HepG2 (cell line): ENCODE results near the gene SULT2A1. TPM values are rescaled to one million over a fixed set of nuclear protein-coding genes. Genes with fewer than 3 reads are reported as not detected.
A peak's percentile ranks its signal among the peaks of the same experiment; 100 is the strongest.

Experiments used
- ATAC-seq: fragments of 200-7000 bp; cut with Tn5 transposase; 3 replicates; pipeline ENCODE4 v1.9.1; 2020; ENCODE audit warnings: mild to moderate bottlenecking, moderate library complexity
- BruUV-seq: library from RNA; stranded (reverse); fragments of 400-500 nt; replicated peaks from 2 replicates; lab custom pipeline; 2021; lab: Mats Ljungman, UMichigan
- CTCF ChIA-PET: fragments of 300-600 bp; formaldehyde crosslinking; extraction: SDS; loops from one replicate; lab custom pipeline; 2021; ENCODE audit warnings: low total read pairs, inconsistent platforms, low intra/inter-chr PET ratio; lab: Yijun Ruan, JAX
- POLR2A ChIA-PET: fragments of 350-600 bp; sonication (Branson Sonifier 250); formaldehyde crosslinking; loops from one replicate; lab custom pipeline; 2020; ENCODE audit warnings: antibody characterized with exemption, inconsistent platforms; lab: Yijun Ruan, JAX
- DNase-seq: peaks from one replicate; pipeline ENCODE4 v3.0.0-alpha.2; 2015; ENCODE audit warnings: low spot score
- FAIRE-seq: peaks from 3 replicates; lab custom pipeline; 2011; peaks lifted over from hg19 to GRCh38; lab: Jason Lieb, UNC
- H2AFZ ChIP-seq: one replicate; pipeline ENCODE4 v1.6.1; 2011; ENCODE audit warnings: low read length, inconsistent platforms
- H3K27ac ChIP-seq: fragments of 300-600 bp; 3 replicates; pipeline ENCODE4 v1.8.0; 2011; ENCODE audit warnings: mixed run types, mild to moderate bottlenecking, mixed read lengths, low read length, inconsistent platforms; ENCODE audit not compliant: insufficient read depth; ENCODE audit errors: extremely low read length
- H3K27me3 ChIP-seq, 2 experiments: fragments of 200-600 bp in 1 of 2; 2 replicates in 1 of 2; 3 replicates in 1 of 2; pipeline versions ENCODE4 v1.6.0 to v1.8.0; 2011; ENCODE audit warnings: low read length in 2 of 2, mild to moderate bottlenecking in 2 of 2, moderate library complexity in 2 of 2, inconsistent platforms in 1 of 2; ENCODE audit not compliant: insufficient read depth in 2 of 2, control insufficient read depth in 1 of 2
- H3K36me3 ChIP-seq, 2 experiments: fragments of 200-600 bp in 1 of 2; replicated peaks in 1 of 2; 2 replicates in 1 of 2; 3 replicates in 1 of 2; pipeline versions ENCODE4 v1.5.1 to v1.8.0; 2011; ENCODE audit warnings: low read length in 2 of 2, inconsistent platforms in 1 of 2; ENCODE audit not compliant: insufficient read depth in 2 of 2, control insufficient read depth in 1 of 2
- H3K4me1 ChIP-seq: 2 replicates; pipeline ENCODE4 v1.5.1; 2012; ENCODE audit warnings: low read length, inconsistent platforms; ENCODE audit not compliant: insufficient read depth
- H3K4me2 ChIP-seq: 2 replicates; pipeline ENCODE4 v1.6.0; 2011; ENCODE audit warnings: low read depth, low read length, inconsistent platforms
- H3K4me3 ChIP-seq, 3 experiments: fragments of 200-600 bp in 1 of 3; sonication (generic), shearing (Covaris generic) in 1 of 3; replicated peaks in 1 of 3; 2 replicates each; pipeline ENCODE4 v1.5.1; 2011 to 2016; ENCODE audit warnings: low read length in 3 of 3, inconsistent platforms in 2 of 3, low read depth in 2 of 3, mild to moderate bottlenecking in 2 of 3, control low read depth in 1 of 3, mixed read lengths in 1 of 3; ENCODE audit not compliant: insufficient read depth in 1 of 3
- H3K79me2 ChIP-seq: one replicate; pipeline ENCODE4 v1.6.1; 2011; ENCODE audit warnings: low read length, inconsistent platforms; ENCODE audit not compliant: insufficient read depth
- H3K9ac ChIP-seq: 2 replicates; pipeline ENCODE4 v1.6.0; 2011; ENCODE audit warnings: mild to moderate bottlenecking, low read depth, low read length, inconsistent platforms; ENCODE audit not compliant: insufficient read depth
- H3K9me3 ChIP-seq: 2 replicates; pipeline ENCODE4 v1.5.1; 2012; ENCODE audit warnings: mild to moderate bottlenecking, low read length
- H4K20me1 ChIP-seq: 2 replicates; pipeline ENCODE4 v1.6.0; 2011; ENCODE audit warnings: inconsistent platforms, mild to moderate bottlenecking, low read length, moderate library complexity; ENCODE audit not compliant: insufficient read depth
- ADNP ChIP-seq: sonication (generic); formaldehyde crosslinking; IDR thresholded peaks from 2 replicates; pipeline ENCODE4 v1.4.0; 2020; ENCODE audit warnings: missing genetic modification reagents
- ETV5 ChIP-seq: IDR thresholded peaks from 2 replicates; pipeline ENCODE4 v1.6.1; 2018; ENCODE audit warnings: missing biosample characterization, missing genetic modification reagents, inconsistent platforms, borderline replicate concordance
- FLYWCH1 ChIP-seq: sonication (generic); formaldehyde crosslinking; IDR thresholded peaks from 2 replicates; pipeline ENCODE4 v1.8.1; 2023; ENCODE audit warnings: mild to moderate bottlenecking, missing genetic modification reagents
- HDAC2 ChIP-seq: sonication (generic); formaldehyde crosslinking; IDR thresholded peaks from 2 replicates; pipeline ENCODE4 v1.4.0; 2020; ENCODE audit warnings: missing genetic modification reagents
- IRF2 ChIP-seq: IDR thresholded peaks from 2 replicates; pipeline ENCODE4 v1.6.1; 2018; ENCODE audit warnings: missing genetic modification reagents, missing compliant biosample characterization
- MYC ChIP-seq: sonication (generic); formaldehyde crosslinking; IDR thresholded peaks from 2 replicates; pipeline ENCODE4 v1.9.0; 2021; ENCODE audit warnings: missing genetic modification reagents, borderline replicate concordance
- NFIB ChIP-seq: sonication (generic); formaldehyde crosslinking; IDR thresholded peaks from 2 replicates; pipeline ENCODE4 v1.9.0; 2021; ENCODE audit warnings: missing genetic modification reagents, mild to moderate bottlenecking, borderline replicate concordance
- REST ChIP-seq, 2 experiments: IDR thresholded peaks; 2 replicates each; pipeline ENCODE4 v1.6.1; 2011 to 2012; ENCODE audit warnings: low read length in 2 of 2, borderline replicate concordance in 1 of 2, low read depth in 1 of 2, mild to moderate bottlenecking in 1 of 2, moderate library complexity in 1 of 2
- THAP7 ChIP-seq: sonication (generic); formaldehyde crosslinking; IDR thresholded peaks from 2 replicates; pipeline ENCODE4 v1.8.1; 2023; ENCODE audit warnings: mild to moderate bottlenecking, missing genetic modification reagents
- ZBTB38 ChIP-seq: sonication (generic); formaldehyde crosslinking; IDR thresholded peaks from 2 replicates; pipeline ENCODE4 v1.5.1; 2020; ENCODE audit warnings: mild to moderate bottlenecking, missing genetic modification reagents
- ZFP36L2 ChIP-seq: sonication (generic); formaldehyde crosslinking; IDR thresholded peaks from 2 replicates; pipeline ENCODE4 v1.4.0; 2020; ENCODE audit warnings: missing genetic modification reagents
- ZNF317 ChIP-seq: sonication (generic); formaldehyde crosslinking; IDR thresholded peaks from 2 replicates; pipeline ENCODE4 v1.5.0; 2020; ENCODE audit warnings: mild to moderate bottlenecking, missing genetic modification reagents
- ZNF501 ChIP-seq: sonication (generic); formaldehyde crosslinking; IDR thresholded peaks from 2 replicates; pipeline ENCODE4 v1.5.1; 2020; ENCODE audit warnings: mild to moderate bottlenecking, moderate library complexity, missing genetic modification reagents
- ZNF547 ChIP-seq: sonication (generic); formaldehyde crosslinking; IDR thresholded peaks from 2 replicates; pipeline ENCODE4 v1.5.1; 2020; ENCODE audit warnings: mild to moderate bottlenecking, missing genetic modification reagents
- ZNF788 ChIP-seq: sonication (generic); formaldehyde crosslinking; IDR thresholded peaks from 2 replicates; pipeline ENCODE4 v1.5.0; 2020; ENCODE audit warnings: mild to moderate bottlenecking, missing genetic modification reagents, borderline replicate concordance
- WGBS: methylation state at CpG from one replicate; pipeline ENCODE4 v1.1.6; 2017; ENCODE audit warnings: low lambda C conversion rate; 5-methylcytosine and 5-hydroxymethylcytosine counted together
- in situ Hi-C: cut with HindIII; loops from 2 replicates; pipeline ENCODE4 v1.10.0; 2017; ENCODE audit warnings: low pct_unique_long_range_greater_than_20kb; ENCODE audit not compliant: extremely low pct_ligation_motif_present
- intact Hi-C: fragments of 100-400 bp; cut with micrococcal nuclease; formaldehyde crosslinking; loops from one replicate; pipeline ENCODE4 v1.10.0; 2022; ENCODE audit not compliant: unreplicated experiment
- polyA plus RNA-seq, 8 experiments: library from polyadenylated mRNA; depleted of rRNA in 3 of 8; stranded (reverse) in 7 of 8; unstranded in 1 of 8; fragments of >200 nt; fragmentation: Illumina TruSeq in 4 of 8; extraction: Trizol in 4 of 8; gene quantifications; 2 replicates each; pipeline versions ENCODE4 v1.2.1 to v1.2.3, GENCODE V29; 2011 to 2016; ENCODE audit warnings: low read depth in 4 of 8, missing spikeins in 1 of 8, mixed read lengths in 1 of 8; ENCODE audit not compliant: insufficient read depth in 1 of 8
- total RNA-seq, 5 experiments: library from RNA; depleted of rRNA; stranded (reverse); fragments of >200 nt; fragmentation: Illumina TruSeq; extraction: Trizol; gene quantifications; 2 replicates each; pipeline ENCODE4 v1.2.3, GENCODE V29; 2016; ENCODE audit warnings: low read depth in 1 of 5
- TF ChIP-seq, protein P1 (sequence below): sonication (generic); formaldehyde crosslinking; IDR thresholded peaks from 2 replicates; pipeline ENCODE4 v1.5.0; 2020; ENCODE audit warnings: mild to moderate bottlenecking, missing genetic modification reagents

Gene SULT2A1
- total and polyA plus RNA-seq, 2 of the 13 experiments (the other 11 are each of a cell fraction or from before 2014, with no cell fraction given), result 137 to 193 TPM

GRCh38 chr19:47891622-47891922 lies 5.5 kb upstream of the SULT2A1 start (continued):
- TF ChIP-seq THAP7 (0 out of 2 replicates have a peak, but pooled peaks have one; percentile 25), FLYWCH1 (no peak), NFIB (CRISPR knock-in tag) (no peak), ZNF547 (CRISPR knock-in tag) (peak; percentile 69; the same call in 1 of the 2 replicates)

- no peaks in the 10 kb centered on the region for H3K9me3 ChIP-seq
- peak overlapping the region in 2 of 3 experiments; percentile 18 to 47; a peak in 3 of 6 replicates for H3K4me3 ChIP-seq
- no TSS peak for BruUV-seq
- ChIA-PET POLR2A (interaction anchor here (1.2 to 1.5 kb wide), 2 partner anchors 19 to 634 kb away, joined by 3 to 6 read pairs; partner anchors contain the start of gene CCDC9), CTCF (no interaction called here)
- intact Hi-C loops (no loop called here), in situ Hi-C loops (no loop called here)
- DNase-seq, result no peak
- ATAC-seq, result no peak
- H3K4me2 ChIP-seq, result peak overlapping the region; percentile 86
- no peaks in the 10 kb centered on the region; a peak in 1 of 5 replicates for H3K27me3 ChIP-seq
- peaks cover 76% of the 10 kb centered on the region for H3K4me1 ChIP-seq
- H3K27ac ChIP-seq, result peak overlapping the region; percentile 99
- H3K36me3 ChIP-seq, result no peaks in the 10 kb centered on the region
- H3K9ac ChIP-seq, result peak overlapping the region; percentile 89
- no peak for FAIRE-seq
- no peaks in the 10 kb centered on the region for H4K20me1 ChIP-seq
- H2AFZ ChIP-seq, result no peak overlapping the region
- no peaks in the 10 kb centered on the region for H3K79me2 ChIP-seq
- WGBS, result 63% methylated on average over 7 of the region's 7 CpGs
- TF ChIP-seq, protein P1, sequence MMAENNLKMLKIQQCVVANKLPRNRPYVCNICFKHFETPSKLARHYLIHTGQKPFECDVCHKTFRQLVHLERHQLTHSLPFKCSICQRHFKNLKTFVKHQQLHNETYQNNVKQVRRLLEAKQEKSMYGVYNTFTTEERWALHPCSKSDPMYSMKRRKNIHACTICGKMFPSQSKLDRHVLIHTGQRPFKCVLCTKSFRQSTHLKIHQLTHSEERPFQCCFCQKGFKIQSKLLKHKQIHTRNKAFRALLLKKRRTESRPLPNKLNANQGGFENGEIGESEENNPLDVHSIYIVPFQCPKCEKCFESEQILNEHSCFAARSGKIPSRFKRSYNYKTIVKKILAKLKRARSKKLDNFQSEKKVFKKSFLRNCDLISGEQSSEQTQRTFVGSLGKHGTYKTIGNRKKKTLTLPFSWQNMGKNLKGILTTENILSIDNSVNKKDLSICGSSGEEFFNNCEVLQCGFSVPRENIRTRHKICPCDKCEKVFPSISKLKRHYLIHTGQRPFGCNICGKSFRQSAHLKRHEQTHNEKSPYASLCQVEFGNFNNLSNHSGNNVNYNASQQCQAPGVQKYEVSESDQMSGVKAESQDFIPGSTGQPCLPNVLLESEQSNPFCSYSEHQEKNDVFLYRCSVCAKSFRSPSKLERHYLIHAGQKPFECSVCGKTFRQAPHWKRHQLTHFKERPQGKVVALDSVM (CRISPR knock-in tag), result peak; percentile 35; the same call in 1 of the 2 replicates
- TF ChIP-seq ZNF501, result peak; percentile 76
- TF ChIP-seq MYC, result 0 out of 2 replicates have a peak, but pooled peaks have one; percentile 14
- TF ChIP-seq ZFP36L2 (CRISPR knock-in tag), result no peak
- peak; percentile 27; the same call in 1 of the 2 replicates for TF ChIP-seq IRF2 (CRISPR knock-in tag)
- TF ChIP-seq REST (IDR thresholded peaks at IDR 0.05; ENCODE audit: borderline replicate concordance in 1 of 2, low read depth in 1 of 2, low read length in 2 of 2), result no peak
- TF ChIP-seq HDAC2 (CRISPR knock-in tag), result no peak
- no peak for TF ChIP-seq ZNF788 (CRISPR knock-in tag)
- TF ChIP-seq ADNP (CRISPR knock-in tag), result 0 out of 2 replicates have a peak, but pooled peaks have one; percentile 12
- 0 out of 2 replicates have a peak, but pooled peaks have one; percentile 20 for TF ChIP-seq ZNF317 (CRISPR knock-in tag)
- peak; percentile 32; the same call in 1 of the 2 replicates for TF ChIP-seq ETV5 (CRISPR knock-in tag)
- TF ChIP-seq ZBTB38 (CRISPR knock-in tag), result peak; percentile 94
Observed at GRCh38 chr19:47890865-47891621, 4.9 kb upstream of the SULT2A1 start.
